ENCODE data around the gene FUT8. TPM values are rescaled to one million over a fixed set of nuclear protein-coding genes. Genes with fewer than 3 reads are reported as not detected.

FUT8 gene
- polyA plus RNA-seq, 1 of the 3 experiments (the other 2 are of a cell fraction): 31.7 TPM

- TF ChIP-seq NFIC (IDR thresholded peaks at IDR 0.05; ENCODE audit: borderline replicate concordance): no peak
- no peak for TF ChIP-seq TCF12 (IDR thresholded peaks at IDR 0.05)
- TF ChIP-seq SIN3A (IDR thresholded peaks at IDR 0.05; ENCODE audit: borderline replicate concordance, low read depth, low read length): no peak
- TF ChIP-seq MEF2A (IDR thresholded peaks at IDR 0.05; ENCODE audit: borderline replicate concordance, low read depth): no peak
Measured at GRCh38 chr14:65499138-65499537, 86.6 kb downstream of the FUT8 start (continued).

- H3K27ac ChIP-seq (ENCODE audit: low read depth in 2 of 2, low read length in 1 of 2): no peak overlapping the region
- WGBS (ENCODE audit: low lambda C conversion rate): 99% methylated on average over 4 of the region's 4 CpGs
- no peak overlapping the region for H3K4me2 ChIP-seq
- peaks cover 11% of the 10 kb centered on the region for H3F3A ChIP-seq (replicated peaks; ENCODE audit: insufficient read depth)
- H3K36me3 ChIP-seq (replicated peaks in 1 of 2; ENCODE audit: control insufficient read depth in 1 of 2, insufficient read depth in 2 of 2, low read length in 1 of 2): no peaks in the 10 kb centered on the region
- no peak overlapping the region for H3K4me3 ChIP-seq (ENCODE audit: low read depth in 2 of 2, low read length in 1 of 2)
- CTCF ChIA-PET: interaction anchor here (1.1 kb wide), 1 partner anchor 12 kb away, joined by 3 read pairs; no protein-coding TSS in a partner anchor
- peaks cover 79% of the 10 kb centered on the region for H3K79me2 ChIP-seq (ENCODE audit: insufficient read depth)
- H4K20me1 ChIP-seq (ENCODE audit: insufficient read depth): peaks cover 18% of the 10 kb centered on the region
- H3K4me1 ChIP-seq (ENCODE audit: control insufficient read depth in 1 of 2, insufficient read depth in 2 of 2, low read depth in 1 of 2, low read length in 1 of 2): no peaks in the 10 kb centered on the region; a peak in 2 of 4 replicates
- TF ChIP-seq CHD2 (IDR thresholded peaks at IDR 0.05; ENCODE audit: low read length, partially characterized antibody): no peak
- no peak for TF ChIP-seq RAD21 (IDR thresholded peaks at IDR 0.05; ENCODE audit: low read length)
- TF ChIP-seq GABPA (IDR thresholded peaks at IDR 0.05; ENCODE audit: low read depth): no peak
- TF ChIP-seq, protein P1, sequence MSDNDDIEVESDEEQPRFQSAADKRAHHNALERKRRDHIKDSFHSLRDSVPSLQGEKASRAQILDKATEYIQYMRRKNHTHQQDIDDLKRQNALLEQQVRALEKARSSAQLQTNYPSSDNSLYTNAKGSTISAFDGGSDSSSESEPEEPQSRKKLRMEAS (IDR thresholded peaks at IDR 0.05; ENCODE audit: low read depth): no peak
- no peak for TF ChIP-seq MXI1 (IDR thresholded peaks at IDR 0.05; ENCODE audit: low read depth, low read length)
- no peak for TF ChIP-seq YY1 (IDR thresholded peaks at IDR 0.05; ENCODE audit: low read depth)
- TF ChIP-seq, protein P2, sequence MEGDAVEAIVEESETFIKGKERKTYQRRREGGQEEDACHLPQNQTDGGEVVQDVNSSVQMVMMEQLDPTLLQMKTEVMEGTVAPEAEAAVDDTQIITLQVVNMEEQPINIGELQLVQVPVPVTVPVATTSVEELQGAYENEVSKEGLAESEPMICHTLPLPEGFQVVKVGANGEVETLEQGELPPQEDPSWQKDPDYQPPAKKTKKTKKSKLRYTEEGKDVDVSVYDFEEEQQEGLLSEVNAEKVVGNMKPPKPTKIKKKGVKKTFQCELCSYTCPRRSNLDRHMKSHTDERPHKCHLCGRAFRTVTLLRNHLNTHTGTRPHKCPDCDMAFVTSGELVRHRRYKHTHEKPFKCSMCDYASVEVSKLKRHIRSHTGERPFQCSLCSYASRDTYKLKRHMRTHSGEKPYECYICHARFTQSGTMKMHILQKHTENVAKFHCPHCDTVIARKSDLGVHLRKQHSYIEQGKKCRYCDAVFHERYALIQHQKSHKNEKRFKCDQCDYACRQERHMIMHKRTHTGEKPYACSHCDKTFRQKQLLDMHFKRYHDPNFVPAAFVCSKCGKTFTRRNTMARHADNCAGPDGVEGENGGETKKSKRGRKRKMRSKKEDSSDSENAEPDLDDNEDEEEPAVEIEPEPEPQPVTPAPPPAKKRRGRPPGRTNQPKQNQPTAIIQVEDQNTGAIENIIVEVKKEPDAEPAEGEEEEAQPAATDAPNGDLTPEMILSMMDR (IDR thresholded peaks at IDR 0.05): no peak
- no peak overlapping the region for H2AFZ ChIP-seq (ENCODE audit: low read depth)
- no peak overlapping the region for H3K9ac ChIP-seq
- no peaks in the 10 kb centered on the region for H3K9me3 ChIP-seq
- H3K9me2 ChIP-seq: no peaks in the 10 kb centered on the region
- POLR2A ChIA-PET: interaction anchor here (0.7 kb wide), 1 partner anchor 282 kb away, joined by 3 read pairs; no protein-coding TSS in a partner anchor
- no peak for DNase-seq
- no peaks in the 10 kb centered on the region for H3K27me3 ChIP-seq (ENCODE audit: insufficient read depth)
Measured at GRCh38 chr14:65500075-65500474, 87.5 kb downstream of the FUT8 start.

GRCh38 chr14:65501328-65501727, 88.8 kb downstream of the FUT8 start:
- Histone ChIP-seq H3K4me1 (ENCODE audit: control insufficient read depth in 1 of 2, insufficient read depth in 2 of 2, low read depth in 1 of 2, low read length in 1 of 2) (no peaks in the 10 kb centered on the region; a peak in 1 of 4 replicates), H3K27ac (ENCODE audit: low read depth in 2 of 2, low read length in 1 of 2) (no peak overlapping the region), H3K4me2 (no peak overlapping the region), H3K4me3 (ENCODE audit: low read depth in 2 of 2, low read length in 1 of 2) (no peak overlapping the region), H3K9me2 (no peaks in the 10 kb centered on the region), H4K20me1 (ENCODE audit: insufficient read depth) (peaks cover 18% of the 10 kb centered on the region), H3K79me2 (ENCODE audit: insufficient read depth) (peaks cover 82% of the 10 kb centered on the region), H3F3A (replicated peaks; ENCODE audit: insufficient read depth) (peaks cover 11% of the 10 kb centered on the region), H3K27me3 (ENCODE audit: insufficient read depth) (no peaks in the 10 kb centered on the region), H3K9ac (no peak overlapping the region), H3K9me3 (no peaks in the 10 kb centered on the region), H3K36me3 (replicated peaks in 1 of 2; ENCODE audit: control insufficient read depth in 1 of 2, insufficient read depth in 2 of 2, low read length in 1 of 2) (no peaks in the 10 kb centered on the region), H2AFZ (ENCODE audit: low read depth) (no peak overlapping the region)
- ChIA-PET POLR2A (no interaction called here), CTCF (no interaction called here)
- TF ChIP-seq GABPA (IDR thresholded peaks at IDR 0.05; ENCODE audit: low read depth) (no peak), TAF1 (IDR thresholded peaks at IDR 0.05; ENCODE audit: borderline replicate concordance, low read depth, low read length) (no peak), MEF2A (IDR thresholded peaks at IDR 0.05; ENCODE audit: borderline replicate concordance, low read depth) (no peak), MXI1 (IDR thresholded peaks at IDR 0.05; ENCODE audit: low read depth, low read length) (no peak), USF1 (IDR thresholded peaks at IDR 0.05; ENCODE audit: borderline replicate concordance, low read depth) (no peak), ELF1 (IDR thresholded peaks at IDR 0.05) (no peak), FOSL2 (IDR thresholded peaks at IDR 0.05; ENCODE audit: borderline replicate concordance, low read depth) (no peak), YY1 (IDR thresholded peaks at IDR 0.05; ENCODE audit: low read depth) (no peak), TCF12 (IDR thresholded peaks at IDR 0.05) (no peak), JUND (IDR thresholded peaks at IDR 0.05) (no peak), EZH2phosphoT487 (IDR thresholded peaks at IDR 0.05; ENCODE audit: borderline replicate concordance, low read depth) (no peak), RAD21 (IDR thresholded peaks at IDR 0.05; ENCODE audit: low read length) (no peak)
- DNase-seq: no peak
